Liver (tissue), 9 donors: Measurements from ENCODE around the gene SEC14L5. TPM values are rescaled to one million over a fixed set of nuclear protein-coding genes. Genes with fewer than 3 reads are reported as not detected.

Experiments used
- DNase-seq: peaks from one replicate; pipeline ENCODE4 v3.0.0-alpha.2; 2017; ENCODE audit warnings: low spot score
- H3K27ac ChIP-seq, 2 donors: one replicate each; pipeline ENCODE4 v1.7.0; 2013; ENCODE audit warnings: inconsistent platforms in 2 of 2, low read length in 2 of 2, control low read depth in 1 of 2, low read depth in 1 of 2, mild to moderate bottlenecking in 1 of 2
- H3K27me3 ChIP-seq, 4 donors: one replicate each; pipeline versions ENCODE4 v1.6.1 to v1.7.0; 2013; ENCODE audit warnings: low read length in 3 of 4, inconsistent platforms in 1 of 4, mild to moderate bottlenecking in 1 of 4, moderate library complexity in 1 of 4; ENCODE audit not compliant: control insufficient read depth in 4 of 4, insufficient read depth in 4 of 4
- H3K36me3 ChIP-seq, 4 donors: one replicate each; pipeline versions ENCODE4 v1.6.1 to v1.7.0; 2013; ENCODE audit warnings: low read length in 3 of 4, mild to moderate bottlenecking in 3 of 4, low read depth in 1 of 4, moderate library complexity in 1 of 4; ENCODE audit not compliant: control insufficient read depth in 4 of 4, insufficient read depth in 3 of 4
- H3K4me1 ChIP-seq, 4 donors: one replicate each; pipeline versions ENCODE4 v1.6.1 to v1.7.0; 2013; ENCODE audit warnings: low read length in 3 of 4, mild to moderate bottlenecking in 3 of 4, moderate library complexity in 1 of 4; ENCODE audit not compliant: control insufficient read depth in 4 of 4, insufficient read depth in 4 of 4
- H3K4me3 ChIP-seq, 3 donors: one replicate each; pipeline versions ENCODE4 v1.6.1 to v1.7.0; 2013; ENCODE audit warnings: low read length in 3 of 3, control low read depth in 1 of 3, low read depth in 1 of 3, mild to moderate bottlenecking in 1 of 3
- H3K9ac ChIP-seq, 2 donors: one replicate each; pipeline ENCODE4 v1.7.0; 2013; ENCODE audit warnings: low read length in 2 of 2, mild to moderate bottlenecking in 2 of 2, moderate library complexity in 2 of 2, control low read depth in 1 of 2, low read depth in 1 of 2
- H3K9me3 ChIP-seq, 4 donors: one replicate each; pipeline versions ENCODE4 v1.6.1 to v1.7.0; 2013; ENCODE audit warnings: low read length in 3 of 4; ENCODE audit not compliant: control insufficient read depth in 4 of 4
- EGR1 ChIP-seq, 2 donors: IDR thresholded peaks; 2 replicates each; pipeline ENCODE4 v1.6.1; 2016 to 2018; ENCODE audit warnings: antibody characterized with exemption in 2 of 2, low read depth in 2 of 2
- FOXA1 ChIP-seq: IDR thresholded peaks from 2 replicates; pipeline ENCODE4 v1.6.1; 2016; ENCODE audit warnings: antibody characterized with exemption
- FOXA2 ChIP-seq: IDR thresholded peaks from 2 replicates; pipeline ENCODE4 v1.6.1; 2016; ENCODE audit warnings: antibody characterized with exemption
- GABPA ChIP-seq, 2 donors: IDR thresholded peaks in 1 of 2; conservative IDR thresholded peaks in 1 of 2; 2 replicates each; pipeline ENCODE4 v1.6.1; 2016; ENCODE audit warnings: antibody characterized with exemption in 2 of 2, mild to moderate bottlenecking in 1 of 2, moderate library complexity in 1 of 2
- HNF4A ChIP-seq, 2 donors: conservative IDR thresholded peaks; 2 replicates each; pipeline ENCODE4 v1.6.1; 2016; ENCODE audit warnings: antibody characterized with exemption in 2 of 2, mild to moderate bottlenecking in 2 of 2
- HNF4G ChIP-seq: IDR thresholded peaks from 2 replicates; pipeline ENCODE4 v1.6.1; 2016; ENCODE audit warnings: antibody characterized with exemption
- JUND ChIP-seq, 2 donors: IDR thresholded peaks; 2 replicates each; pipeline ENCODE4 v1.6.1; 2016; ENCODE audit warnings: antibody characterized with exemption in 2 of 2
- NR2F2 ChIP-seq: IDR thresholded peaks from 2 replicates; pipeline ENCODE4 v1.6.1; 2016; ENCODE audit warnings: antibody characterized with exemption
- RAD21 ChIP-seq, 2 donors: IDR thresholded peaks; 2 replicates each; pipeline ENCODE4 v1.6.1; 2016; ENCODE audit warnings: antibody characterized with exemption in 2 of 2, mild to moderate bottlenecking in 2 of 2
- SP1 ChIP-seq: IDR thresholded peaks from 2 replicates; pipeline ENCODE4 v1.6.1; 2018; ENCODE audit warnings: antibody characterized with exemption, mild to moderate bottlenecking
- TAF1 ChIP-seq: conservative IDR thresholded peaks from 2 replicates; pipeline ENCODE4 v1.6.1; 2016; ENCODE audit warnings: antibody characterized with exemption, mild to moderate bottlenecking
- YY1 ChIP-seq: IDR thresholded peaks from 2 replicates; pipeline ENCODE4 v1.6.1; 2016; ENCODE audit warnings: antibody characterized with exemption, mild to moderate bottlenecking
- WGBS: extraction: QIAGEN DNeasy Blood & Tissue Kit; methylation state at CpG from one replicate; pipeline ENCODE4 v1.1.7; 2013; 5-methylcytosine and 5-hydroxymethylcytosine counted together
- polyA plus RNA-seq, 2 donors: library from polyadenylated mRNA; stranded (reverse) in 1 of 2; unstranded in 1 of 2; fragments of 200-250 nt in 1 of 2; fragments of >200 nt in 1 of 2; fragmentation: Nextera tagmentation in 1 of 2; extraction: Ambion mirVana in 1 of 2; gene quantifications; one replicate each; pipeline versions ENCODE4 v1.2.1 to v1.2.3, GENCODE V29; 2013 to 2015
- total RNA-seq, 2 donors: library from RNA; depleted of rRNA; stranded (reverse); fragments of >200 nt; gene quantifications; one replicate each; pipeline ENCODE4 v1.2.3, GENCODE V29; 2014
- TF ChIP-seq, protein P1 (sequence below): fragments of 150-350 bp; IDR thresholded peaks from 2 replicates; pipeline ENCODE4 v1.5.1; 2017; ENCODE audit warnings: improper control_type of control experiment, low read depth, low read length; ENCODE audit not compliant: missing input control
- TF ChIP-seq, protein P2 (sequence below): IDR thresholded peaks from 2 replicates; pipeline ENCODE4 v1.6.1; 2016; ENCODE audit warnings: antibody characterized with exemption
- TF ChIP-seq, protein P3 (sequence below): IDR thresholded peaks from 2 replicates; pipeline ENCODE4 v1.6.1; 2016; ENCODE audit warnings: antibody characterized with exemption, mild to moderate bottlenecking
- donor health status: healthy.
- donor health status: healthy.
- donor health status: healthy.
- donor health status: healthy.
- donor health status: healthy.

SEC14L5 gene
- total and polyA plus RNA-seq, 4 donors, result 0.03 to 0.65 (median 0.12) TPM

DNA sequence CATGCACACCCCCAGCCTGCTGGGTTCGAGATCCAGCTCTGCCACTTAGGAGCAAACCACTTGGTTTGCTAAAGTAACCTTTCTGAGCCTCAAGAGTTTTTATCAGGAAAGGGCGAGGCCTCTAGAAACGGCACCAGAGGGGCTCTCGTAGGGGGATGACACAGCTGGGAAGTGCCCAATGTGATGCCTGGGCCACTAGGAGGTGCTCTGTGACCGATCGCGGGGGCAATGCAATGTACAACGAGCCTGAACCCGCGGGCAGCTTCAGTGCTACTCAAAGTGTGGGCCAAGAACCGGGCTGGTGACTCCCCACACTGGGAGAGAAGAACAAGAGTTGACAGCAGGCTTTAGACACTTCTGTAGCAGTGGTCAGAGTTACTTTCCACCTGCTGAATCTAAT is 98.2 kb downstream of the SEC14L5 start:
- H3K4me1 ChIP-seq, result no peaks in the 10 kb centered on the region
- WGBS, result 34% methylated on average over 11 of the region's 11 CpGs
- peak; percentile 58 for DNase-seq
- no peaks in the 10 kb centered on the region for H3K27me3 ChIP-seq
- H3K4me3 ChIP-seq, result no peak overlapping the region
- H3K9ac ChIP-seq, result no peak overlapping the region
- H3K36me3 ChIP-seq, result no peaks in the 10 kb centered on the region
- TF ChIP-seq RAD21 (IDR thresholded peaks at IDR 0.05) (peak in 1 of 2 donors; percentile 57), EGR1 (IDR thresholded peaks at IDR 0.05; ENCODE audit: low read depth in 2 of 2) (no peak), NR2F2 (no peak)
- TF ChIP-seq, protein P1, sequence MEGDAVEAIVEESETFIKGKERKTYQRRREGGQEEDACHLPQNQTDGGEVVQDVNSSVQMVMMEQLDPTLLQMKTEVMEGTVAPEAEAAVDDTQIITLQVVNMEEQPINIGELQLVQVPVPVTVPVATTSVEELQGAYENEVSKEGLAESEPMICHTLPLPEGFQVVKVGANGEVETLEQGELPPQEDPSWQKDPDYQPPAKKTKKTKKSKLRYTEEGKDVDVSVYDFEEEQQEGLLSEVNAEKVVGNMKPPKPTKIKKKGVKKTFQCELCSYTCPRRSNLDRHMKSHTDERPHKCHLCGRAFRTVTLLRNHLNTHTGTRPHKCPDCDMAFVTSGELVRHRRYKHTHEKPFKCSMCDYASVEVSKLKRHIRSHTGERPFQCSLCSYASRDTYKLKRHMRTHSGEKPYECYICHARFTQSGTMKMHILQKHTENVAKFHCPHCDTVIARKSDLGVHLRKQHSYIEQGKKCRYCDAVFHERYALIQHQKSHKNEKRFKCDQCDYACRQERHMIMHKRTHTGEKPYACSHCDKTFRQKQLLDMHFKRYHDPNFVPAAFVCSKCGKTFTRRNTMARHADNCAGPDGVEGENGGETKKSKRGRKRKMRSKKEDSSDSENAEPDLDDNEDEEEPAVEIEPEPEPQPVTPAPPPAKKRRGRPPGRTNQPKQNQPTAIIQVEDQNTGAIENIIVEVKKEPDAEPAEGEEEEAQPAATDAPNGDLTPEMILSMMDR, result peak; percentile 13
- H3K9me3 ChIP-seq, result no peaks in the 10 kb centered on the region
- H3K27ac ChIP-seq, result no peak overlapping the region

DNA sequence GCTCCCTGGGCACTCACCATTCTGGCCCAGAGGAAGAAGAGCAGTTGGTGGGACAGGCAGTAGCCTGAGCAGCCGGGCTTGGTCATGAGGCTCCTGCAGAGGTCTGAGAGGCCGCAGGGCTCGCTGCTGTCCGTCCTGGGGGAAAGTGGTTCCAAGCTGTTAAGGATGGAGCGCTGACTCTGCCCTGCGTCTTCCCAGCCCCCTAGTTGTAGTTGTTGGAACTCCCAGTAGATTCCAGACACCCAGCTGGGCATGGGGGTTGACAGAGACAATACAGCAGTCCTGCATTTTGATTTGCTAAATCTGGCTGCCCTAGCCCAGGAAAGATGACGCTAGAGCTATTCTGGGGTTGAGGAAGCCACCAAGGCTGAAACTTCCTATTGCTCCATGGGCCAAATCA is 100.3 kb downstream of the SEC14L5 start:
- Histone ChIP-seq H3K4me3 (no peak overlapping the region), H3K4me1 (no peaks in the 10 kb centered on the region), H3K36me3 (no peaks in the 10 kb centered on the region), H3K9ac (no peak overlapping the region), H3K27ac (no peak overlapping the region), H3K27me3 (no peaks in the 10 kb centered on the region), H3K9me3 (no peaks in the 10 kb centered on the region)
- no peak for DNase-seq
- 81% methylated on average over 7 of the region's 7 CpGs for WGBS
- no peak for TF ChIP-seq GABPA (IDR thresholded peaks at IDR 0.05 in 1 of 2, conservative IDR thresholded peaks at IDR 0.05 in 1 of 2)
- no peak for TF ChIP-seq SP1
- TF ChIP-seq EGR1 (IDR thresholded peaks at IDR 0.05; ENCODE audit: low read depth in 2 of 2), result no peak
- no peak for TF ChIP-seq HNF4A (conservative IDR thresholded peaks at IDR 0.05)
- no peak for TF ChIP-seq NR2F2
- no peak for TF ChIP-seq TAF1
- no peak for TF ChIP-seq FOXA2
- TF ChIP-seq, protein P2, sequence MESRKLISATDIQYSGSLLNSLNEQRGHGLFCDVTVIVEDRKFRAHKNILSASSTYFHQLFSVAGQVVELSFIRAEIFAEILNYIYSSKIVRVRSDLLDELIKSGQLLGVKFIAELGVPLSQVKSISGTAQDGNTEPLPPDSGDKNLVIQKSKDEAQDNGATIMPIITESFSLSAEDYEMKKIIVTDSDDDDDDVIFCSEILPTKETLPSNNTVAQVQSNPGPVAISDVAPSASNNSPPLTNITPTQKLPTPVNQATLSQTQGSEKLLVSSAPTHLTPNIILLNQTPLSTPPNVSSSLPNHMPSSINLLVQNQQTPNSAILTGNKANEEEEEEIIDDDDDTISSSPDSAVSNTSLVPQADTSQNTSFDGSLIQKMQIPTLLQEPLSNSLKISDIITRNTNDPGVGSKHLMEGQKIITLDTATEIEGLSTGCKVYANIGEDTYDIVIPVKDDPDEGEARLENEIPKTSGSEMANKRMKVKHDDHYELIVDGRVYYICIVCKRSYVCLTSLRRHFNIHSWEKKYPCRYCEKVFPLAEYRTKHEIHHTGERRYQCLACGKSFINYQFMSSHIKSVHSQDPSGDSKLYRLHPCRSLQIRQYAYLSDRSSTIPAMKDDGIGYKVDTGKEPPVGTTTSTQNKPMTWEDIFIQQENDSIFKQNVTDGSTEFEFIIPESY, result no peak
- no peak for TF ChIP-seq RAD21 (IDR thresholded peaks at IDR 0.05)
- TF ChIP-seq, protein P3, sequence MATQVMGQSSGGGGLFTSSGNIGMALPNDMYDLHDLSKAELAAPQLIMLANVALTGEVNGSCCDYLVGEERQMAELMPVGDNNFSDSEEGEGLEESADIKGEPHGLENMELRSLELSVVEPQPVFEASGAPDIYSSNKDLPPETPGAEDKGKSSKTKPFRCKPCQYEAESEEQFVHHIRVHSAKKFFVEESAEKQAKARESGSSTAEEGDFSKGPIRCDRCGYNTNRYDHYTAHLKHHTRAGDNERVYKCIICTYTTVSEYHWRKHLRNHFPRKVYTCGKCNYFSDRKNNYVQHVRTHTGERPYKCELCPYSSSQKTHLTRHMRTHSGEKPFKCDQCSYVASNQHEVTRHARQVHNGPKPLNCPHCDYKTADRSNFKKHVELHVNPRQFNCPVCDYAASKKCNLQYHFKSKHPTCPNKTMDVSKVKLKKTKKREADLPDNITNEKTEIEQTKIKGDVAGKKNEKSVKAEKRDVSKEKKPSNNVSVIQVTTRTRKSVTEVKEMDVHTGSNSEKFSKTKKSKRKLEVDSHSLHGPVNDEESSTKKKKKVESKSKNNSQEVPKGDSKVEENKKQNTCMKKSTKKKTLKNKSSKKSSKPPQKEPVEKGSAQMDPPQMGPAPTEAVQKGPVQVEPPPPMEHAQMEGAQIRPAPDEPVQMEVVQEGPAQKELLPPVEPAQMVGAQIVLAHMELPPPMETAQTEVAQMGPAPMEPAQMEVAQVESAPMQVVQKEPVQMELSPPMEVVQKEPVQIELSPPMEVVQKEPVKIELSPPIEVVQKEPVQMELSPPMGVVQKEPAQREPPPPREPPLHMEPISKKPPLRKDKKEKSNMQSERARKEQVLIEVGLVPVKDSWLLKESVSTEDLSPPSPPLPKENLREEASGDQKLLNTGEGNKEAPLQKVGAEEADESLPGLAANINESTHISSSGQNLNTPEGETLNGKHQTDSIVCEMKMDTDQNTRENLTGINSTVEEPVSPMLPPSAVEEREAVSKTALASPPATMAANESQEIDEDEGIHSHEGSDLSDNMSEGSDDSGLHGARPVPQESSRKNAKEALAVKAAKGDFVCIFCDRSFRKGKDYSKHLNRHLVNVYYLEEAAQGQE, result no peak
- TF ChIP-seq YY1, result no peak
- TF ChIP-seq HNF4G, result no peak
- TF ChIP-seq FOXA1, result no peak
- TF ChIP-seq JUND (IDR thresholded peaks at IDR 0.05), result no peak
